Sigmoid colon (tissue), 4 donors: ENCODE results near the gene PRSS56.

Source experiments
- EP300 ChIP-seq, 4 donors: sonication (generic); formaldehyde crosslinking; IDR thresholded peaks; one replicate each; pipeline ENCODE4 v1.6.1; 2017; ENCODE audit warnings: antibody characterized with exemption in 4 of 4
- POLR2AphosphoS5 ChIP-seq, 4 donors: sonication (generic); formaldehyde crosslinking; IDR thresholded peaks; one replicate each; pipeline ENCODE4 v1.6.1; 2017; ENCODE audit warnings: antibody characterized with exemption in 4 of 4
- TF ChIP-seq, protein P1 (sequence below), 4 experiments: fragments of 450-650 bp in 3 of 4; fragments of 200-600 bp in 1 of 4; IDR thresholded peaks; one replicate each; pipeline ENCODE4 v1.5.1; 2016 to 2019; ENCODE audit warnings: antibody characterized with exemption in 4 of 4, mild to moderate bottlenecking in 3 of 4, moderate library complexity in 2 of 4

DNA sequence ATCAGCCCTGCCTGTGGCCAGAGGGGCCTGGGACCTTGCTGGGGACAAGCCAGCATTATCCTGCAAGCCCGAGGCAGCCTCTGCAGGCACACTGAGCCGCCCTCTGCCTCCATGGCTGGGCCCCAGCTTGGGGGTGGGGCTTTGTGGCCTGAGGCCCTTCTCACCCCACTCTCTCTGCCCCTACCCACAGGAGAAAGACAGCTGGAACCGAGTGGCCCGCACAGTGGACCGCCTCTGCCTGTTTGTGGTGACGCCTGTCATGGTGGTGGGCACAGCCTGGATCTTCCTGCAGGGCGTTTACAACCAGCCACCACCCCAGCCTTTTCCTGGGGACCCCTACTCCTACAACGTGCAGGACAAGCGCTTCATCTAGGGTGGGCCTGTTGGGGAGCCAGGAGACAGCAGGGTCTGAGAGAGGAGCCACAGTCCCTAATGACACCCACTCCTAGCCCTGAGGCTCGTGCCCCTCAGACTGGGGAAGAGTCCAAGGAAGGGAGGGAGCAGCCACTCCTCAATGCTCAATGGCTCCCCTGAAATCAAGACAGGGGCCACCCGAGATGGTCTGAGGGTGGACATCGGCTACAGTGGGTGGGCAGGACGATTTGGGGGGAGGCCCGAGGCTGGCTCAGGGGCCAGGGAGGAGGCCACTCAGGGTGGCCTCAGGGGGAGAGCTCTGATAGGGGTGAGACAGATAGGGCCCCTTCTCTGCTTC lies 14.9 kb downstream of the PRSS56 start:
- TF ChIP-seq, protein P1, sequence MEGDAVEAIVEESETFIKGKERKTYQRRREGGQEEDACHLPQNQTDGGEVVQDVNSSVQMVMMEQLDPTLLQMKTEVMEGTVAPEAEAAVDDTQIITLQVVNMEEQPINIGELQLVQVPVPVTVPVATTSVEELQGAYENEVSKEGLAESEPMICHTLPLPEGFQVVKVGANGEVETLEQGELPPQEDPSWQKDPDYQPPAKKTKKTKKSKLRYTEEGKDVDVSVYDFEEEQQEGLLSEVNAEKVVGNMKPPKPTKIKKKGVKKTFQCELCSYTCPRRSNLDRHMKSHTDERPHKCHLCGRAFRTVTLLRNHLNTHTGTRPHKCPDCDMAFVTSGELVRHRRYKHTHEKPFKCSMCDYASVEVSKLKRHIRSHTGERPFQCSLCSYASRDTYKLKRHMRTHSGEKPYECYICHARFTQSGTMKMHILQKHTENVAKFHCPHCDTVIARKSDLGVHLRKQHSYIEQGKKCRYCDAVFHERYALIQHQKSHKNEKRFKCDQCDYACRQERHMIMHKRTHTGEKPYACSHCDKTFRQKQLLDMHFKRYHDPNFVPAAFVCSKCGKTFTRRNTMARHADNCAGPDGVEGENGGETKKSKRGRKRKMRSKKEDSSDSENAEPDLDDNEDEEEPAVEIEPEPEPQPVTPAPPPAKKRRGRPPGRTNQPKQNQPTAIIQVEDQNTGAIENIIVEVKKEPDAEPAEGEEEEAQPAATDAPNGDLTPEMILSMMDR (IDR thresholded peaks at IDR 0.05): no peak
- TF ChIP-seq POLR2AphosphoS5 (IDR thresholded peaks at IDR 0.05) (no peak), EP300 (IDR thresholded peaks at IDR 0.05) (no peak)
